Measurements from ENCODE around the gene USP32.

- TF ChIP-seq, protein P1, sequence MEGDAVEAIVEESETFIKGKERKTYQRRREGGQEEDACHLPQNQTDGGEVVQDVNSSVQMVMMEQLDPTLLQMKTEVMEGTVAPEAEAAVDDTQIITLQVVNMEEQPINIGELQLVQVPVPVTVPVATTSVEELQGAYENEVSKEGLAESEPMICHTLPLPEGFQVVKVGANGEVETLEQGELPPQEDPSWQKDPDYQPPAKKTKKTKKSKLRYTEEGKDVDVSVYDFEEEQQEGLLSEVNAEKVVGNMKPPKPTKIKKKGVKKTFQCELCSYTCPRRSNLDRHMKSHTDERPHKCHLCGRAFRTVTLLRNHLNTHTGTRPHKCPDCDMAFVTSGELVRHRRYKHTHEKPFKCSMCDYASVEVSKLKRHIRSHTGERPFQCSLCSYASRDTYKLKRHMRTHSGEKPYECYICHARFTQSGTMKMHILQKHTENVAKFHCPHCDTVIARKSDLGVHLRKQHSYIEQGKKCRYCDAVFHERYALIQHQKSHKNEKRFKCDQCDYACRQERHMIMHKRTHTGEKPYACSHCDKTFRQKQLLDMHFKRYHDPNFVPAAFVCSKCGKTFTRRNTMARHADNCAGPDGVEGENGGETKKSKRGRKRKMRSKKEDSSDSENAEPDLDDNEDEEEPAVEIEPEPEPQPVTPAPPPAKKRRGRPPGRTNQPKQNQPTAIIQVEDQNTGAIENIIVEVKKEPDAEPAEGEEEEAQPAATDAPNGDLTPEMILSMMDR (IDR thresholded peaks at IDR 0.05; ENCODE audit: insufficient read depth, low read length, poor library complexity, severe bottlenecking), result no peak
- no peak for TF ChIP-seq EZH2phosphoT487 (conservative IDR thresholded peaks at IDR 0.05; ENCODE audit: low read length)
Observed at GRCh38 chr17:60280673-60281072, 111.3 kb downstream of the USP32 start.

Measured in SU-DHL-6 (cell line).